Iris pigment epithelial cell (primary cell): ENCODE measurements around the gene UBE3C.
A peak's percentile ranks its signal among the peaks of the same experiment; 100 is the strongest.

Source experiments
- DNase-seq: peaks from one replicate; pipeline ENCODE4 v3.0.0-alpha.2; 2011; ENCODE audit warnings: low read depth

The UBE3C gene

DNA sequence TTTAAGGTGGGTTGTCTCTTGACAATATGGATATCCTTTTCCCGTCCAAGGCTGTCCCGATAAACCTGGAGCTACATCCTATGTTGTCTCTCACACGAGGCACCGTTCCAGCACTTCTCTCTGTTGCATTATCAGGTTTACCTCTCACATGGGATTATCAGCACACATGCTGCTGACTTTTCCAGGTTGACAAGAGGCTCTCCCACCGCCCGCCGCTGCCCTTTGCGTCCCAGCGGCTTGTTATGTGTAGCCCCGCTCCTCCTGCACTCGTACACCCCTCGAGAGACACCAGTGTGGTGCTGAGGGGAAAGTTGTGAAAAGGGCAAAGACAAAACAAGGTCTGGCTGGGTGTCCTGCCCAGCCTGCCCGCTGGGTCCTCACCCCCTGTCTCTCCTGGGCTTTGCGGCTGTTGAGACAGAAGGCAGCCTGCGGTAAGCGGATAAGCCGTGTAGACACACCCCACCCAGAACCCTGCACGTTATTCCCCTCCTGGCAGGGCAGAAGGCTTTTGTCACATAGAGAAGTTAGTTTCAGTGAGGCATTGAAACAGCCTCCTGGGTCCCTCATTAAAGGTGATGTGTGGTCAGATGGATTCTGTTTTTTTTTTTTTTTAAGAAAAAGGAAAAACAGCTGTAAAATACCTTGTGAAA, 38.7 kb downstream of the UBE3C start:
- no peak for DNase-seq

DNA sequence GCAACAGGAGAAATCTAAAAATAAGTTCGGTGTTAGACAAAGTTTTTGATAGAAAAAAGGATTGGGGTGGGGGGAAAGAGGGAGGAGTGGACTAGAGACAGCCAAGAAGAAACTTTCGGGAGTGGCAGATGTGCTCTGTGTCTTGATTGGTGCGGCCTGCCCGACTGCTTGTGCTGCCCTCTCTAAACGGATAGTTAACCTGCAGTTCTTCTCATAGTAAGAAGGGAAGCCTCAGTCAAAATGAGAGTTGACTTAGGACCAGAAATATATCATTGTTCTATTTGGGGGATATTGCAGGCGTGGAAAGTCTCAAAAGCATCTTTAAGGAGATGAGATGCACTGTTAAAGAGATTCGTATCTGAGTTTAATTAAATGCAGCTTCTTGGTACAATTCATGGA, 39.3 kb downstream of the UBE3C start:
- no peak for DNase-seq

DNA sequence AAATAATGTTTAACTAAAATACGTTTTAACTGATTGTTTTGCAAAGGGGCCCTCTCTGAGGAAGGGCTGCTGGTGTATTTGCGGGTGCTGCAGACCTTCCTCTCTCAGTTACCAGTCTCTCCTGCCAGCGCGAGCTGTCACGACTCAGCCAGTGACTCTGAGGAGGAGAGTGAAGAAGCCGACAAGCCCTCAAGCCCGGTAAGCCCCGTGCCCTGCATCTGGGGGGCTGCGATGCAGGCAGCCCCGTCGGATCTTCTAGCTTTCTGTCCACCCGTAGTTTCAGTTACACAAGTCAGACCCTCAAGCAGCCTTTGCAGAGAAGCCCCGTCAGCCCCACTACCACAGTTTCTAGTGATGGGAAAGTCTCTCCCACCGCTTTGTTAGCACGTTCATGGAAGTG, 45.1 kb downstream of the UBE3C start:
- DNase-seq, result no peak

DNA sequence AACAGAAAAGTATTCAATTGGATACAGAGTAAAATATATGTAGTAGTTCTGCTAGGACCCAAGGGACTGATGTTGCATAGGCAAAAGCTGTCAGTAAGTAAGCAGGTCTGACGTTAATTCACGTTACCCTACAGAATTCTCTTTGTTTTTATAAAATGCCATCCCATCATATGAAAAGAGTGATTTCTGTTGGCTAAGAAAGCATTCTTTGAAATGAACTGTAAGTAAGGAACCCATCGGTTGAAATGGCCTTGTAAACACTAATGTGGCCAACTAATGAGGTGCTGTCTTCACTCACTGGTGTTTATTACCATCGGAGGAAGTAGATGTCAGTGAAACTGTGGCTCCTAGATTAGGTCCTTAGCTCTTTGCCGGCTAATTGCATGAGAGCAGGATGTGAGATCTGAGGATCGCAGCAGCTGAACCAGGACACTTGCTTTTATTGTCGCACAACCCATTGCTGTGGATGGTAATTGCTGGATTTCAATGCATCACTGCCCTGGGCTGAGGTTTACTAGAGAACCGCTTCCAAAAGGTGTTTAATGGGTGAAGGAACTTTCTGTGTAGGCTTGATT, 49.5 kb downstream of the UBE3C start:
- DNase-seq, result no peak

DNA sequence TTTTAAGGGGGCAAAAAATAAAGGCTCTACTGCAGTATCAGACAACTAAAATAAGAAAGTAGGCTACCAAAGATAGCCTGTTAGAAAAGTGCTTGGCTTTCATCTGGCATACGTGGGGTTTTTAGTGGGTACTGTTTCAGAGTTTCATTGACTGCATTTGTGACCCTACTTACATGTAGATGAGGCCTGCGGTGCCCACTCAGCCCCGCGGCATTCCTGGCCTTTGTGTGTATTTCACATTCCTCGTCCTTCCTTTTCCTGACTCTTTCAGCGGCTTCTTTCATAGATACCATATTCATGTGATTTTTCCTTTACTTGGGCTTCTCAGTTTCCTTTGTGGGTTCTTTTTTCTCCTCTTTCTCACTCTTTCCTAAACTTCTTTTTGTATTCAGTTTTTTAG, 50.7 kb downstream of the UBE3C start:
- DNase-seq, result no peak

DNA sequence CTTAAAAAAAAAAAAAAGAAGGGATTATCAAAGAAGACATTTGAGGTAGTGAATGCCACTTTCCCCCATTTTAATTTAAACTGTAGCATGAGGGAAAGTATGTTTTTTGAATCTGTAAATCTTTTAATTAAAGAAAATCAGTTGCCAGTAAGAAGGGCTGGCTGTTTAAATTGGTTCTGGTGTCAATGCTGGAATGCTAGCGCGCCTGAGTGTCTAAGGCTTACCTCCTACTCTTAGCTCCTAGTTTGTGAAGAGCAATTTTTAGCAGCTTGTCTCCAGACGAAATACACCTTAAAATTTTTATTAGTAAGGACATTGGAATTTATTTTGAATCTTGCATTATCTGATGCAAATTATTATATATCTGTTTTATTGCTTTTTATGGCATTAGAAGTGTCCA, 54.1 kb downstream of the UBE3C start:
- DNase-seq, result no peak

DNA sequence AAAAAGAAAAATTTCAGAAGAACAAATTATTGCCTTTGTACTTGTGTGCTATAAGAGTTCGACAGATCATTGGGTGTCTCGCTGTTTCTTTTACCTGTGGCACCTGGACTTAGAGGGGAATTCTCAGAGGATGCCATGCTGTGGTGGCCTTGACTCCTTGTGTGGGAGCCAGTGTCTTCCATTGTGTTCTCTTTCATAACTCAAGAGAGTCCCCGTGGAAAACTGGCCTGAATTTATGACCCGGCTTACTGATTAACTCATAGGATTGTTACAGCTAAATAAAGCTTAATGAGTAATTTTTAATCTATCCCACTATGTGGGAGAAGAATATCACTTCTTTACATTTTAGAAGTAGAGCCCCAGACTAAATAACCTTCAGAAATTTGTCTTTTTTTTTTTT, 54.5 kb downstream of the UBE3C start:
- DNase-seq, result no peak

DNA sequence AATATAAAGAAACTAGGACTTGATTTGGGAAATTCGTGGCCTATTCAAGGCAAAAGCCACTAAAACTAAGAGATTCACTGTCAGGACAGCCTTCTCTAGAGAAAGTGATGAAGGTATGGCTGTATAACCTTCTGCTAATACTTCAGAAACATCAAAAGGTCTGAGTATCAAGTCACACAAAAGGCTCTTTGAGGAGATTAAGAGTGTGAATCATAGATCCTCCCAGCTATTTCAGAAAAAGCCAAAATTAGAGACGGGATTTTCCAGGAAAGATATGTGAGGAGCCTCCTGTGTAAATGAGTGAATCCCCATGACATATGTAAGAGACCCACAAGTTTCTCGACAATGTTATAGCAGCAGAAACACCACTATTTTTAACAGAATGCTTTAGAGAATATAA, 56.2 kb downstream of the UBE3C start:
- no peak for DNase-seq

DNA sequence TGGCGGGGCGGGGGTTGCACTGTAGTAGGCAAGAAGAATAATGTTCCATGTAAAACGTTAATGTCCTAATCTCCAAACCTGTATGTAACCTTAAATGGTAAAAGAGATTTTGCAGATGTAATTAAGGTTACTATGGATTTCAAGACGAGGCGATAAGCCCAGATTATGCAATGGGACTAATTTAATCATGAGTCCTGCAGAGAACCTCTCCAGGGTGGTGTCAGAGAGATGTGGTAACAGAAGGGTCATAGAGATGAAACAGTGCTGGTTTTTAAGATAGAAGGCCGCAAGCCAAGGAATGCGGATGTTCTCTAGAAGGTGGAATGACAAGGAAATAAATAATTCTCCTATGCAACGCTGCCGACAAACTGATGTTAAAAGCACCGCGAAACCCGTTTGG, 57.1 kb downstream of the UBE3C start:
- peak; percentile 16 for DNase-seq

DNA sequence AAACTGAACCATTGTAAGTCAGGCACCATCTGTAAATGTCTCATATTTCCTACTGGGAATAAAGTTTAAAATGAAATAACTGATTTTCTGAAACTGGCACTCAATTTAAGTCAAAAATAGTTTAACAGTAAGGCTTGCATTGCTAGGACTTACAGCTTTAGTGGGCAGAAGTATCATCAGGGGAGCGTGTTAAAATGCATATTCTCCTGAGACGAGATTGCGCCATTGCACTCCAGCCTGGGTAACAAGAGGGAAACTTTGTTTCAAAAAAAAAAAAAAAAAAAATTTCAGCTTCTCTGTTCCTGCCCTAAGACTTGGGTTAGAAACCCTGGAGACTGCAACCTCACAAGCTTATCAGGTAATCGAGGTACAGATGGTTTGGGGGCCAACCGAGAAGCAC, 65.4 kb downstream of the UBE3C start:
- DNase-seq, result no peak

DNA sequence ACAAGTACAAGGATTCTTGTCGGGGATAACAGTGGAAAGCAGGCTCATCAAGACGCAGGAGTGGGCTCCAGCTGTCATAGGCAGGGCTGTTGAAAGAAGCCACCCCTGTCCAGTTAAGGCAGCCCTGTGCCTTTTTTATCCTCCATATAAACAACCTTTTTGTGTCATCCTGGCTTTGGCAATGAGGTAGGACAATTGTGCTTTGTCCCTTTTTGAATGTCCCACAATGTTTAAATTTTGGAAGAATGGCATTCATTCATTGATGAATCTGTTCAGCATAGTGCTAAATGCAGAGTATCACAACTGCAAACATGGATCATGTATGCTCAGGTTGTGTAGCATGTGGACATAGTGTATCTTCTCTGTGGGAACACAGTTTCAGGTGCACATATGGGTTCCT, 66.7 kb downstream of the UBE3C start:
- DNase-seq, result no peak

DNA sequence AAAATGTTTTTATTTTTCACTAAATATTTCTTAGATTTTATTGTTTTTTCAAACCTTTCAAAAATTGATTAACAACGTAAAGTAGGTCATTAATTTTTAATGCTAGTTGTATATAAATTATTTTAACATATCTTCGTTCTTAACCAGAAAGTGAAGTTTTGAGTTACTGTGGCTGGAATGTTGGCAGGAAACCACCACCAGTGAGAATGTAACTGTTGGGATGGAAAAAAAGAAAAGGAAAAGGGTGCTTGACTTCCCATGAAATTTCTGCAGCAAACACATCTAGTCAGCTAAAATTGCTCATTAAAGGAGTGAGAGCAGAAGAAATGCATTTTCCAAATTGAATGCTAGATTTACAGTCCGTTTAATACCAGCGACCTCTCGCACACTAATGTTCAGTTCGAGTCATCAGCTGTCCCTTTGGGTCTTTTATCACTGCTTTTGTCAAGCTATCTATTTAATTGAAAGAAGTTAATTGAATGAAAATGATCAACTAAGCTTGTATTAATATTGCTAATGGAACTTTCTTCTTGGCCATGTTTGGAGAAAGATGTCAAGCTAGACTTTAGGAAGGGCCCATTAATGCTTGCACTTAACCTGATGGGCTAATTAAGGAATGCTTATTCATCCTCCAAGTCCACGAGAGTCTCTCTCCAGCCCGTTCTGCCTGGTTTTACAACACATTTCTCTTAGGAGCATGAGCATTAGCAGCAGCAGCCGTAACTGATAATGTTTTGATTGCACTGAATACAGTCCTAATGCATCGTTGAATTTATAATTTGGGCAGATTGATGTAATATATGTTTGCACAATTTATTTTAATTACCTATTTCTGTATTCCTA, 70.1 kb downstream of the UBE3C start:
- DNase-seq, result no peak

DNA sequence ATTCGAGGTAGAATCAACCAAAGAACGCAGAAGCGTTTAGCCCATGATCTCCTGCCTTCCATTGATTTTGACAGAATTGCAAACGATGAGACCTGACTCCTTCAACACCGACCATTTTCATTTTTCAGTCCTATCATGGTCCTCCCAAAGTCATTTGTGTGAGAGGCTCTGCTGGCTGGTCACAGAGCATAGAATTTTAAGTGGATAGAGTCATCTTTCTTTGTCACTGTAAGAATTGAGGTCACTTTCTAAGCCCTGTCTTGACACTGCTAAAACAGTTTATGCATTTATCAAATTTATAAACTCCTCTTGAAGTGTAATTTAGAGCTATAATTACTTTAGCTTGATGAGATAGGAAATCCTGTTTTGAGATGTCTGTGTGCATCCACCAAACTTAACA, 72.0 kb downstream of the UBE3C start:
- DNase-seq, result no peak

DNA sequence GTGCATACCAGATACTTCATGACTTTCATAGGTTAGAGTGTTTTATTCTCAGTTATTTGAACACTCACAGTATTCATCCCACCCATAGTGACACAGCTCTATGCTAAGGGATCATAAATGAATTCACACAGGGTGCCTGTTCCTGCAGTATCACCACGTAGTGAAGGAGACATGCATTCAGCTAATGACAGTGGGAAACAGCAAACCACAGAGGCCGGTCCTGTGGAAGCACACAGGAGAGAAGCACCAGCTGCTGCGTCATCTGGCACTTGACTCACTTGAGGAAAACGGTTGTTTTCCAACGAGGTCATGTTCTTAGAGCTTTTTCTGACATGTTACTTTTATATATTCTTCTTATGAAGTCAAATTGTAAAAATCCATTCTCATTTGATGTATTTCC, 73.0 kb downstream of the UBE3C start:
- DNase-seq, result peak; percentile 72

DNA sequence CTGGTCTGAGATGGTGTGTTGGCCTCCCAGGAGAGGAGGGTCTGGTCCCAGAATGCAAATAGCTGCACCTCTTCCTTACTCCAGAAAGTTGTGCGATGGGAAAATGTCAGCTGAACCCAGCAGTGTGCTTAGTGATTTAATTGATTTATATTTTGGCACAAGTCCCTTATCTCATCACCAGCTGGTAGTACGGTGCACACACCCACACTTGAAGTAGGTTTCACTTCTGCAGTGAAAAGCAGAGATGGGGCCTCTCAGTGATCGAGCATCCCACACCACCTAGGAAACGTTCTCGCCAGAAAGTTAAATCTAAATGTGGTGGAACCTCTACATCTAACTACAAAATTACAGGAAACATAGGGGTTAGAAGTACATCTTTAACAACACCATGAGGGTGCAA, 80.4 kb downstream of the UBE3C start:
- DNase-seq, result no peak

DNA sequence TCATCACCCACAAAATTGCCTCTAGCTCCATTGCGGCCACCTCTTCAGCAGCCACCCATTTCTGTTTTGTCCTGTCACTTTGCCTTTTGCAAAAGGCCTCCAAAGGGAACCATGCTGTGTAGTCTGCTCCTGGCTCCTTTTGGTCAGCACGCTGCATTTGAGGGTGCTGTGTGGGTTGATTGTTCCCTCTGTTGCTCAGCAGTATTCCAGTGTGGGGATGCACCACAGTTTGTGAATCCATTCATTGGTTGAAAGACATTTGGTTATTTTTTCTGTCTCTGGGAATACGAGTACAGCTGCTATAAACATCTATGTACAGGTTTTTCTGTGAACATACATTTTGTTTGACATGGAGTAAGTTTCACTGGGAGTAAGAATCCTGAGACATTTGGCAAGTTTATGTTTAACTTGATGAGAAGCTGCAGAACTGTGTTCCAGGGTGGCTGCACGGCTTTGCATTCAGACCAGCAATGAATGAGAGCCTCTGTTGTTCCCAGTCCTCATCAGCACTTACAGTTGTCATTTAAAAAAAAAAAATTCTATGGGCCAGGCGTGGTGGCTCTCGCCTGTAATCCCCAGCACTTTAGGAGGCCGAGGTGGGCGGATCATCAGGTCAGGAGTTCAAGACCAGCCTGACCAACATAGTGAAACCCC, 82.3 kb downstream of the UBE3C start:
- DNase-seq, result no peak

DNA sequence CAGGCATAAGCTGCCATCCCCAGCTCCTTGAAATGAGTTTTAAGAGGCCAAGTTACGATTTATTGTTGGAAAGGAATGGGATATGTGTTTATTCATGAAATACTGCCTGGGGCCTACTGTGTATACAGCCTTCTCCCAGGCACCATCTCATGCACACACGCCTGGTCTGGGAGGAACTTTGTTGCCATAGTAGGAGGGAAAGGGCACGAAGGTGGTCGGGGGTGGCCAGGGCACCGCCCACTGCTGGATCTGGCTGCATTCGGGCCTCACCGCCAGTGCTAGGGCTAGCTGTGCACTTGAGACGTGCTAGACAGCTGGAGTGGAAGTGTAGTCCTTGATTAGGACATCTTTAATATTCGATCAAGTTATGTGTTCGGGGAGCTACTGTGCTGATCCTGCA, 84.0 kb downstream of the UBE3C start:
- no peak for DNase-seq

DNA sequence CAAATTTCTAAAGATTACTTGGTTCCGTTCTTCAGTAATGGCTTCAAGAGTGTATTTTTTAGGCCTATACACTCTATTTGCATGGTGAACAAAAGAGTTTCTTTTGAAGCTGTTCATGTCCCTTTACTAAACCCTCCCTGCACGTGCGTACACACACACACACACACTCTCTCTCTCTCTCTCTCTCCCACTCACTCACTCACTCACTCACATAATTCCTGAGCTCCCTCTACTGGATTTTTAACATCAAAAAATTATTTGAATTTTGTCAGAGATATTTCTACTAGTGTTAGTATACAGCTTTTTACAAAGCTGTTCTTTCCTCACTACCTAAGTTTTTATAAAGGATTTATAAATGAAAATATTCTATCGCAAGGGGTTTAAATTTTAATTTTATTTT, 85.9 kb downstream of the UBE3C start:
- peak; percentile 38 for DNase-seq

DNA sequence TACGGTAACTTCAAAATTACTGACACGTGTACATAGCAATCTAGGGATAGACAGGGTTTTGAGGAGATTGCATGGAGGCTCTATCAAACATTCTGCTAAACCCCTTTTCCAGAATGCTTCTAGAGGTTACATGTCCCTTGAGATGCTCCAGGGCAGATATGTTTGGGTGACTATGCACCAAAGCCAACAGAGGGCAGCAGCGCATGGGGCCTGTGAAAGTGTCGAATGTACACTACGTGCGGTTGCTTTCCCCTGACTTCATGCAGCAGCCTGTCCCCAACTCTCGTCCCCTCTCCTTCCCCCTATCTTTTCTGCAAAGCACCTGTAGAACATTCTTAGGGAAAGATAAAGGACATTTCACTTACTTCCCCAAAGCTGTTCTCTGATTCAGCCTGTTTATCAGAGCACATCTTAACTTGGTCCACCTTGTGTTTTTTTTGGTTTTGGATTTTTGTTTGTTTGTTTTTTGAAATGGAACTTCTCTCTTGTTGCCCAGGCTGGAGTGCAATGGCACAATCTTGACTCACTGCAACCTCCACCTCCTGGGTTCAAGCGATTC, 90.2 kb downstream of the UBE3C start:
- peak; percentile 50 for DNase-seq

DNA sequence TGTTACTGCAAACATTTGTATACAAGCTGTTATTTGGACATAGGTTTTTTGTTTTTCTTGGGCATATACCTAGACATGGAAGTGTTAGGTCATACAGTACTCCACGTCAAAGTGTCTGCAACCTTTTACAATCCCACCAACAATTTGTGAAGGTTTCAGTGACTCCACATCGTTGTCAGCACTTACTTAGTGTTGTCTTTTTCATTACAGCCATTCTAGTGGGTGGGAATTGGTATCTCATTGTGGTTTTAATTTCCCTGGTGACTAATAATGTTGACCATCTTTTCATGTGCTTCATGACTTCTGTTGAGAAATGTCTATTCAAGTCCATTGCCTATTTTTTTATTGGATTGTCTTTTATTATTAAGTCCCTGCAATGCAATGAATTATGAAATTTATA, 95.0 kb downstream of the UBE3C start:
- peak; percentile 78 for DNase-seq

DNA sequence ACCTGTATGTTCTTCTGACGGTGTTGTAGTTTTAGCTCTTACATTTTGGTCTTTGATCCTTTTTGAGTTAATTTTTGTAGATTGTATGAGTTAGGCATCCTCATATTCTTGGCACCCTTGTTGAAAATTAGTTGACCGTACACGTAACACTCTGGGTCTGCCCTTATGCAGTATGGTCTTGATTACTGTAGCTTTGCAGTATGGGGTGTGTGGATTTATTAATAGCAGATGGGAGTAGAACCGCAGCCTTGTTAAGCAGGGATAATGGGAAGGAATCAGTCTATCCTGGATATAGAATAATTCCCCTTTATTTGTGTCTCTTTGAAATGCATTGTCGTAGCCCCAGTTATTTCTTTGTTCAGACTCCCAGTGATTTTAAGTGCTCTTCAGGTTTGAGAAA, 95.5 kb downstream of the UBE3C start:
- DNase-seq, result peak; percentile 28
